Measurements from ENCODE around the gene FNIP2.

GRCh38 chr4:158760866-158761265 lies 8.0 kb upstream of the FNIP2 start:
- TF ChIP-seq POLR2A (IDR thresholded peaks at IDR 0.05) = no peak
- no peak for TF ChIP-seq CTCF (IDR thresholded peaks at IDR 0.05)

All from testis (tissue), 2 donors.